DMS114 treated with DMSO at 0.1 percent for 48 hours (cell line): ENCODE results near the gene VIT.
"Not testable (repeated sequence)": the region's sequence is repeated elsewhere in the genome, so short reads cannot be mapped to it uniquely, and the experiment has no call there.

Experiments used
- DNase-seq: peaks from one replicate; lab custom pipeline; 2025; ENCODE audit not compliant: unreplicated experiment; lab: John Stamatoyannopoulos, UW

Gene VIT

DNA sequence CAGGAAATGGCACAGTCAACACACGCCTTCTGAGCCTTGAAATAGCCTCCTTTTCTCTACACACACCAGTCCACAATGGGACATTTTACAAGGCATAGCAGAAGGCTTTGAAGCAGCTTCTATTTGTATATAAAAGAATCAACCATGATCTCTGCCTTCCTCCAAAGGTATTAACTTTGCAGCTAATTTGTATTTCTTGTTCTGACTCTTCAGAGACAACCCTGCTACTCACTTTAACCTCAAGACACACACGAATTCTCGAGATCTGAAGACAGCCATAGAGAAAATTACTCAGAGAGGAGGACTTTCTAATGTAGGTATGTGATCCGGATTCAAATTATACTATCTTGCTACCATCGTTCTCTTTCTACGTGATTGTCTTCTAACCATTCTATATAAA is 104.6 kb downstream of the VIT start:
- DNase-seq: no peak

DNA sequence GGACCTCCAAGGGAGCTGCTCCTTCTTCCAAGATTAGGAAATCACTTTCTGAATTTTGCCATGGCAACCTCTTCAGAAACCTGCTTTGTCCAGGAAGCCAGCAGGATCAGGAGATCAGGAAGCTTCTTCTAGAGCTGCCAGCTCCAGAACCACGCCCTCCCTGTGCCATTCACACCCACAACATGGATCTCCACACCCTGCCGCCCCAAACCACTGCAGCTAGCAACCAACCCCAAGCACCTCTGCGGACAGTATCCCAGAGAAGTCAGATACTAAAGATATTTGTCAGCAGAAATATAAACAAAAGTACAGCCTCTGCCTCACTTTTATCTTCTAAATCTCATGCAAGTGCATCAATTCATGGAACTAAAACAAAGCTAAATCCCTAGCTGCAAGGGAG is 106.4 kb downstream of the VIT start:
- no peak for DNase-seq

DNA sequence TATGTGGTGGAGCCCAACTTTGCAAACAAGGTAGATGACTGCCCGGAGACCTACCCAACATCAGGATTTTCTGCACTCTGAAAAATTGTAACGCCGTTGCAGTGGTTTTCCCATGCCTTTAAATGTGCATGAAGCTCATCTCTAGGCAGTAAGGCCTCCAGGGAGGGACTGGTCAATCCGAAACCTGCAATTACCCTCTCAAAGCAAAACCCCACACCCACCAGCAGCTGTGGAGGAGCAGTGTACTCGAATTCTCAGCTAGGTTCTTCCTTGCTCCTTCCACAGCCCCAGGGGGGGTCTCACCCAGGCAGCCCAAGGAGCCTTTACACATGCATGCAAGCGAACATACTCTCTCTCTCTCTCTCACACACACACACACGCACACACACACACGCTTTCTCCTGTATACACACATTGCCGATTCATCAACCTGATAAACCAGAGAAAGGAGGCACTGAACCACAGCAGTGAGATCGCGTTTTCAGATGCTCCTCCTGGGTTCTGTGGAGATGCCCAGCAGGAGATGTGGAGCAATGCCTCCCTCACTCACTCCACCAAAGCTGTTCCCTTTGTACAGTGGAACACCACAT is 109.2 kb downstream of the VIT start:
- DNase-seq: no peak

DNA sequence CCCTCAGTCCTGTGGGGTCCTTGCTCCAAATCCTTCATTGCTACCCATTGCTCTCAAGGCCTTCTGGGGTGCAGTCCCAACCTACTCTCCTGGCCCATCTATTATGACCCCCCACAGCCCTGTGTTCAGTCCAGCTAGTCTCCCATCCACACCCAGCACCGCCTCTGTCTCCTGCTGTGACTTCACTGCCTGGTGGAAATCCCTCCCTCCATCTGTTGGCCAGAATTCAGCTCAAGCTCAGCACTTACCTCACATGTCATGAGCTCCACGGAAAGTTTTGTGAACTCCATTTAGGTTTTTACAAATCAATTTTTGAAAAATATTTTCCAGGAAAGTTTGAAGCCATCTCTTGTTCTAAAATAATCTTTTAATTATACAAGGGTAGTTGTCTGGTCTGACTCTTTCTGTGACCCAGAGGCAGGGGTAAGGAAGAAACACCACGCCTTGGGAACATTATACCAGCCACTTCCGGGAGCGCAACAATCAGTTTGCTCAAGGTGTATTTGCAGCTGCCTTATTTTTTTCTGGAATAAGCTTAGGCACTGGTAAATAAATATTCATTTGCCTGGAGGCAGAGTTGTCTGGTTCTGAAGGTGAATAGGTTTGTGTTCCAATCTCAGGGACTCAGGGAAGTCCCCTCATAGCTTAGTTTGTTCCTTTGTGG is 110.8 kb downstream of the VIT start:
- no peak for DNase-seq

DNA sequence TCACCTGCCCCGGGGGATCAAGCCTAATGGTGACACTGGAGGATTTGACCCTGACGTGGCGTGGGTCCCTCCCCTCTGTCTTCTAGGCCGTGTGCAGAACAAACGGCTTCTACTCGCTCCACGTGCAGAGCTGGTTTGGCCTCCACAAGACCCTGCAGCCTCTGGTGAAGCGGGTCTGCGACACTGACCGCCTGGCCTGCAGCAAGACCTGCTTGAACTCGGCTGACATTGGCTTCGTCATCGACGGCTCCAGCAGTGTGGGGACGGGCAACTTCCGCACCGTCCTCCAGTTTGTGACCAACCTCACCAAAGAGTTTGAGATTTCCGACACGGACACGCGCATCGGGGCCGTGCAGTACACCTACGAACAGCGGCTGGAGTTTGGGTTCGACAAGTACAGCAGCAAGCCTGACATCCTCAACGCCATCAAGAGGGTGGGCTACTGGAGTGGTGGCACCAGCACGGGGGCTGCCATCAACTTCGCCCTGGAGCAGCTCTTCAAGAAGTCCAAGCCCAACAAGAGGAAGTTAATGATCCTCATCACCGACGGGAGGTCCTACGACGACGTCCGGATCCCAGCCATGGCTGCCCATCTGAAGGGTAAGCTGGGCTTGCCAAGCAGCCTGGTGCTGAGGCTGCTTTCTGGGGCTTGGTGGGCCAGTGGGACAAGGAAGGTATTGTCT is 112.0 kb downstream of the VIT start:
- no peak for DNase-seq

DNA sequence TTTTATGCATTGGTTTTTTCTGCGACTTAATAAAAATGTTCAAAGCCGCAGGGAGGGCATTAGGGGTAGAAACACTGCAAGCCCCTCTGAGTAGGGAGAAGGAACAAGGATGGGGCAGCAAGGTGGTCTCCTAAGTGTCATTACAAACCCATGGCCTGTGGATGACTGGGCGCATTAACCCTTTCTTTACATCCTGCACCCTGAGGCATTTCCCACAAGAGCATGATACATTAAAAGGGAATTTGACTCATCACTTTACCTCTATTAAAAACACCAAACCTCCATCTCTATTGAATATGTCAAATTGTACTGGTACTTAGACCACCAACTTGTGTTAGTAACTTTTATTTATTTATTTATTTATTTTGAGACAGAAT is 112.5 kb downstream of the VIT start:
- DNase-seq: no peak

DNA sequence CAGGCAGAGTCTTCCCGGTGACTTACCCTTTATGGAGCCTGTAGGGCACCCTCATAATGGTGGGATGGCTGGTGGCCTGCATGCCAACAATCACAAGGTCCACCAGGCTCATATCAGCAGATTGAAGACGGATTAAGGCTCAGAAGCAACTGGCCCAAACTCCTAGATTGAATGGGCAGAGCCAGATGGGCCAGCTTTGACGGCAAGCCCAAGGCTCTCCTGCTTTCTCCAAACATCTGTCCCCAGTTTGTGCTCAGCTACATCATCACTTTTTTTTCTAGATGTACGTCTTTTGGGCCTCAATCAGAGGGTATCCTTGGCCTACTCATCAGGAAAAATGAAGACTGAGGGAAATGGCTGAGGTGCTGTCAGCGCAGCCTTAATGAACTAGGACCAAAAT is 114.6 kb downstream of the VIT start:
- no peak for DNase-seq

DNA sequence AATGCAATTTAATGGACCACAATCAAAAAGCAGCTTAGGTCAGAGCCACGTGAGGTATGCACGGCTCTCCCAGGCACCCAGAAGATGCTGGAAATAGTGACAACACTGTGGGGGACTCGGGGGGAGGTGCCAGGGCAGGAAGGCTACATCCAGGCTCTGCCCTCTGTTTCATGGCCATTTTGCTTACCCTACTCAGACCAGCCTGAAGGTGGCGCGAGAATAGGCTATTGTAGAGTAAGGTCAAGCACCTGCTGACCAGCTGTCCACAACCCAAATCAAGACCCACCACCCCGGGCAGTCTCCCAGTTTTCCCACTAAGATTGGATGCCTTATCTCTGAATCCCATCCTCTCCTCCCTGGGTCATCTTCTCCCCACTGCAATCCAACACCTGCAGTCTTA is 115.7 kb downstream of the VIT start:
- DNase-seq: no peak

DNA sequence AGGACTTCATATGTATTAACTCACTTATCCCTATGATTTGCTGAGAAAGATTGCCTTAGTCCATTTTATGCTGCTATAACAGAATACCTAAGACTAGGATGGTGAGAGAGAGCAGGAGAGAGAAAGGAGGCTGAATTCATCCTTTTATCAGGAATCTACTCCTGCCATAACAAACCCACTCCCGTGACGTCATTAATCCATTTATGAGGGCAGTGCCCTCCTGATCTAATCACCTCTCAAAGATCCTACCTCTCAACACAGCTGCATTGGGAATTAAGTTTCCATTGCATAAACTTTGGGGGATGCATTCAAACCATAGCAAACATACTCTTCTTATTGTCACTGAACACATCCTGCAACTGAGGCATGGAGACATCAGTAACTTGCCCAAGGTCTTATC is 122.0 kb downstream of the VIT start:
- DNase-seq: no peak

DNA sequence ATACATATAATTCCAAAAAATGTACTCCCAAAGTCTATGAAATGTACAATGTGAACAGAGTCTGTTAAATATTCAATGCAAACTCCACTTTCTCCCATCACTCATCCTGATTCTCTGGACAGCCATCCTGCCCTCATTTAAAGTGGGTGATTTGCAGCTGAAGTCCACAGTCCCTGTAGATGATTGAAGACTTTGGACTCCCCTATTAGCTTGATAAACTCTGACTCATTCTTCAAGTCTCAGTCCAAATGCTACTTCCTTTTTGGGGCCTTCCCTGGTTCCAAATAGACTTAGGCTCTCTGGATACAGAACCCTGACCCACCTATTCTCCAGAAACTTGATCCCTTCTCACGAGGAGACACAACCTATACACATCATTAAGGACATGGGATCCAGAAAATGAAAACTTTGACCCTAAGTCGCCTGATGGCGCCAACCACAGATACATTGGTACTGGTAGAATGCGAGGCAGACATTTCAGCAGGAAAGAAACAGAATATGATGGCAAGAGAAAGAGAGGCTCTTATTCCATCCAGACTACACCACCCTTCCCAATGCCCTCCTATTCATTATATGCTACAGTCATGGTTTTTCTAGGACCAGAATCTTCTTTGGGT is 122.7 kb downstream of the VIT start:
- DNase-seq: no peak

DNA sequence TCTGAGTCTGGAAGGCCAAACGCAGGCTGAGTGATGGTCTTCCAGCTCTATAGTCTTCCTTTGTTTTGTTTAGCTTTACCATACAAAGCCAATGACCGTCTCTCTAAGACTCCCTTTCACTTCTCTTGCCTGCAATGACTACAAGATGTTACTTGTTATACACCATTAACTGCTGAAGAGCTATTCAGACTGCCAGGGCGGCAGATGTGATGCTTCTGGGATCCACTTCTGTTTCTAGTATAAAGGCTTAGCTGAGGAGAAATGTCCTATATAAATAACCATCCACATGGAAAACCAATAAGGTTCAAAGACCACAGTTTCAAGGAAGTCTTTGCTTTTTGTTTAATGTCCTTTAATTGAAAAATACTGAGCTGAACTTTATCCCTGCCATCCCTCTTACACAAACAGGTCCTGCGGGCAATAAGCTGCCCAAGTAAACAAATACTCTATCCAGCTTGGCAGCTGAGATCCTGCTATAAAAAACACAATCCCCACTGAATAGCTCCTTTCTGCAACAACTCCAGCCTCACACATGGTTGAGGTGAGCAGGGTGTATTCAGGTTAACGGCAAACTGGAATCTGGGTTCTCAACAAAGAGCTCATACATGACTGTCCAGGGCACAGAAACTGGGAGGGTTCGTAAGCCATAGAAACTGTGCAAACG is 124.6 kb downstream of the VIT start:
- DNase-seq: no peak

DNA sequence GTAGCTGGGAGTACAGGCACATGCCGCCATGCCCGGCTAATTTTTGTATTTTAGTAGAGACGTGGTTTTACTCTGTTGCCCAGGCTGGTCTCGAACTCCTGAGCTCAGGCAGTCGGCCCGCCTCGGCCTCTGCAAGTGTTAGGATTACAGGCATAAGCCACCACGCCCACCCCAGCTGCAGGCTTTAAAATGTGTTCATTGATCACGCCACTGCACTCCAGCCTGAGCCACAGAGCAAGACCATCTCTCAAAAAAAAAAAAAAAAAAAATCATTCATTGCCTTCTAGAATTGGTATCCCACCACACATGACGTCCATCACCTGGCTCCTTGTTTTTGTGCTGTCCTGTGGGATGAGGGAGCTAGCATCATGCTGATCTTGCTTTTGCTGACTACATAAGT is 127.4 kb downstream of the VIT start:
- no peak for DNase-seq

DNA sequence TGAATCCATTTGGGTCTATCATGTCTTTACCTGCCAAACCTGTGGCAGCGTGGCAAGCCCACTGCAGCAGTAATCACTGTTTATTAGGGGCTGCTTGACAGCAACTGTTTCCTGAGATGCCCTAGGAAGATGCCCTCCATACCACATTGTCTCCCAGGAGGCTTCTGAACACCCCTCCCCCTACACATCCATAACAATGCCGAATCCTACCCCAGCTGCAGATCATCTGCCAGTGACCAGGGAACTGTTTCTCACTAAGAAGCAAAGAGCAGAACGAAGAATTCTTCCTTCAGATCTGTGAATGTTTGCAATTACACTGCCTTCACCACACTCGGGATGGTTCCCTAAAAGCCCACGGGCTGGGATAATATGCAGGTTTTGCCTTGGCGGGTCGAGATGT is 127.8 kb downstream of the VIT start:
- no peak for DNase-seq

DNA sequence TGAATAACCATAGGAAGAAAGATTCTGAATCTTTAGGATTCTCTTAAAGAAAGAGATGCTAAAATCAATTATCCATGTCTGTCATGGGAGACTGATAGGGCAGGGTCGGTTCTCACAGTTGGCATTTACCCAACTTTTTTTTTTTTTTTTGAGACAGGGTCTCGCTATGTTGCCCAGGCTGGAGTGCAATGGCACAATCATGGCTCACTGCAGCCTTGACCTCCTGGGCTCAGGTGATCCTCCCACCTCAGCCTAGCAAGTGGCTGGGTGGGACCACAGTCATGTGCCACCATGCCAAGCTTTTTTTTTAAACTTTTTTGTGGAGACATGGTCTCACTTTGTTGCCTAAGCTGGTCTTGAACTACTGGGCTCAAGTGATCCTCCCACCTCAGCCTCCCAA is 128.2 kb downstream of the VIT start:
- DNase-seq: not testable (repeated sequence)

DNA sequence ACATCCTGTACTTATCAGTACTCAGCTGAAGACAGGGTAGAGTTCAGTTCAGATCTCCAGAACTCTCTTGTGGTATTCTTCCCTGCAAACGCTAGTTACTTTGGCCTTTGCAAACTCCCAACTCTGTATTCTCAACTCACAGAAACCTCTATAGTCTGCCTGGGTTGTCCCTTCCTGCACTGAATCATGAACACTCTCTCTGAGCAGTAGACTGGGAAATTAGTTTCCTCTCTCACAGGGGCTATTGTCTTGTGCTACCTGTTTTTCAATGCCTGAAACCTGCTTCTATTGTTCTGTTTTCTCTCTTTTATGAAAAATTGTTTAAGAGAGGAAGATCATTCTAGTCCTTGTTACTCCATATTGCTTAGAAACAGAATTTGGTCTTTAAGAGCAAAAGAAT is 134.7 kb downstream of the VIT start:
- no peak for DNase-seq

DNA sequence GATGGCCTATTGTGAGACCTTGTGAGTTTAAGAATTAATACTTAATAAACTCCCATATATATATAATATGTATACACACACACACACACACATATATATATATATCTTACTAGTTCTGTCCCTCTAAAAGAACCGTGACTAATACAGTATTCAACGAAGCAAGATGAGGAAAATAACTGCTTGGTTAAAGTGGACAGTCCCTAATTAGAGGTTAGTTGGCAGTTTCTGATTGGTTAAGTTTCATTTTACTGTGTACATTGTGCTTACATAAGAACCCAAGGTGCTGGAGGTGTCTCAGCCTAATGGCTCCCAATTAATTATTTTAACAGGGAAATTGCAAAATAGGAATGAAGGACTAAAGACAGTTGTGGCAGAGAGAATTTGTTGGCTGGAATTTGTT is 137.7 kb downstream of the VIT start:
- DNase-seq: no peak

DNA sequence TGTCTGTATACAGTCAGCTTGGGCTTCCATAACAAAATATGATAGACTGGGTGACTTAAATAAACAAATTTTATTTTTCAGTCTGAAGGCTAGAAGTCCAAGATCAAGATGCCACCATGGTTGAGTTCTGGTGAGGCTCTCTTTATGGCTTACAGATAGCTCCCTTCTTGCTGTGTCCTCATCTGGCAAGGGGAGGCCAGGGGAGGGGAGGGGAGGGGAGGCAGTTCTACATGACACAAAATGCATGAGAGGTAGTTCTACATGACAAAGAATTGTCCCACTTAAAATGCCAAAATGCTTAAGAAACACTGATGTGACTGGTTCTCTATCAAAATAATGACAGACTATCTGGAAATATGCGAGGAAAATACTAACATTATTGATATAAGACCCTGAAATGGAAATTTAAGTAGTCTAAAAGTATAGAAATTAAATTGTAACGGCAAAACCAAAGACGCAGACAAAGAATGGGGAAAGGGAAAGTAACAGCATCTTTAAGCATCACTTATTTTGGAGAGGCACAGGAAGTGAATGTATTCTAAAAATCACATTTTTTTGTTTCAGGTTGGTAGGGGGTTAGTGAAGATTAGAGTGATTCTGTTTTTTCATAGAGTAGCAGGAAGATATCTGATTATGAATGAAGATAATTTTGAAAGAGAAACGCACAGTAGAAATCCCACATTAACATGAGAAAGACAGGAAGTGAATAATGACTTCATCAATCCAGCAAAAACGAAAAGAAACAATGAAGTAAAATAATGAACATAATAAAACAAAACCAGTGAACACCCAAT is 138.4 kb downstream of the VIT start:
- no peak for DNase-seq

DNA sequence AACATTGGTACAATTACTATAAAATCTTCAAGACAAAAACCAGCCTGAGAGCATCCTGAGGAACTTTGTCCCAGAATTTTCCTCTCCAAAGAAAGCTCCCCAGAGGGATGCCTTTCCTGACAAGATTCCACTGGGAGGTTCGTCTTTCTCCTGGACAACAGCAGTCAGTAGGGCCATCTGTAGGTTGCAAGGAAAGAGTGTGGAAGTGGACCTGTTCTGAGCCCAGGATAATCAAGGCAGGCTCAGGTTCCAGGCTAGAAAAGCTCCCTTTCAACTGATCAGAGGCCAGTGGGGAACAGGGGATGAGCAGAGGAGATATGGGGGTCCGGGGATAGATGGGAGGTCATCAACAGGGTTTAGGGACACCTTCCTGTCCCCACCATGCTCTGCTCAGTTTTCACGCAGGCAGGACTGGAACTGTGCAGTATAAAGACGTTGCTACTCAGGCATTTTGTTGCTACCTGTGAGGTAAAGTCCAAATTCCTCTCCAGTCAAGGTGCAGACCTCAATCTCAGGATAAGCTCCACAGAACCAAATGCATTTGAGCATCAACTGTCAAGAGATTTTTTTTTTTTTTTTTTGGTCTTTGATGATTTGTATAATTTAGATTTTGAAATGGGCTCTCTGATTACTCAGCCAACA is 143.6 kb downstream of the VIT start:
- DNase-seq: no peak

DNA sequence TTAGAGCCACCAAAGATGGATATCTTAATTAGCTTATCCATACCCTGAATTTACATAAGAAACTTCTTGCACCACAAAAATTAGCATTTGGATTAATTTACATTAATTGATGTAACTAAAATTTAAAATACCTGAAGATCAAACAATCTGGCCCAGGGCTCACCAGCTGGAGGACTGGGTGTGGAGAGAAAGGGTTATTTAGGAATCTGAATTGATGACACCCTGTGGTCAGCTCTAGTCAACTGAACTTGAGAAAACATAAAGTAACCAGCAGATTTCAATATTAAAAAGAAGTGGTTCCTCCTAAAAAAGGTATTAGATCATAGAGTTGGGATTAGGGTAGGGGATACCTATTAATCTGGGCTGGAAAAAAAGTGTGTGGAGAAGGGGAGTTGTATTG is 147.3 kb downstream of the VIT start:
- DNase-seq: no peak

DNA sequence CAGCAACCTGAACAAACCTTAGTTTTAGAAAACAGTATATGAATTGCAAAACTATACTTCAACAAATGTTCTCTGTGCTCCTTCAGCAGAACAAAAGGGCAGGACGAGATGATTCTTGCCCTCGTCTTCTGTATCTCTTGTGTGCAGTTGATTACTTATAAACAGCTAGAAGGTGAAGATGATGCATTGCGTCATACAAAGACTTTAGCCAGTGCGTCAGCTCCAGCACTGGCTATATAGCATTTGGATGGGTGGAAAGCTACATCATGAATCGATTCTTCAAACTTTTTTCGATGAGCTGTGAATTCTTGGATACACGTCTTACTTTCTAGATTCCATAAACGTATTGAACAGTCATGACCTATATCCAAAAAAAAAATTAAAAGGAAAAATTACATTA is 152.8 kb downstream of the VIT start:
- DNase-seq: no peak

DNA sequence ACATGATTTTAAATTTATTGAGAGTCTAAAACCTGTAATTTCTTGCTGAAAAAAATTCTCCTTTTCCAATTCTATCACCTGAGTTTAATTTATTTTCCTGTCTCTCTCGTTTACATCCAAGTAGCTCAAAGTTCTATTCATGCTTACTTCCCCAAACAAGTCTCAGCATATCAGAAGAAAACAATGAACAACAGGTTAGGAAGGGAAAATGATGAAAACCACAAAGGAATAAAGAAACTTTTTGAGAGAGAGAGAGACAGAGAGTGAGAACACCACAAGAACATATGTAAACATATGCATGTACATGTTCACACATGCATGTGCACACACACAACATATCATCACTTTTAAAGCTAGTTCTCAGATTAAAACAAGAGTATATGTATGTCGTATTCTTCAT is 157.7 kb downstream of the VIT start:
- DNase-seq: no peak
